Measurements from ENCODE around the gene GABRE. TPM values are rescaled to one million over a fixed set of nuclear protein-coding genes. Genes with fewer than 3 reads are reported as not detected.

GABRE gene
- total RNA-seq, 6 experiments from 2014 or later: 1.2 to 8.4 (median 5.5) TPM

- Histone ChIP-seq H3K9me3 (no peaks in the 10 kb centered on the region), H3K27ac (no peak overlapping the region), H3K4me1 (no peaks in the 10 kb centered on the region), H3K36me3 (no peaks in the 10 kb centered on the region), H3K4me3 (no peak overlapping the region), H3K27me3 (no peaks in the 10 kb centered on the region)
- 45% methylated on average over 5 of the region's 5 CpGs for WGBS (ENCODE audit: insufficient coverage, low coverage, low lambda C conversion rate, missing lambda C conversion rate)
- TF ChIP-seq POLR2A (IDR thresholded peaks at IDR 0.05) (no peak), CTCF (IDR thresholded peaks at IDR 0.05) (no peak)
- ATAC-seq (no peak), DNase-seq (no peak)
- intact Hi-C loops (cut with DNase I): no loop called here
Measured at GRCh38 chrX:151996347-151996746, 21.9 kb upstream of the GABRE start.

- TF ChIP-seq POLR2A (IDR thresholded peaks at IDR 0.05) (no peak), CTCF (IDR thresholded peaks at IDR 0.05) (no peak)
- 33% methylated on average over 3 of the region's 3 CpGs for WGBS (ENCODE audit: insufficient coverage, low coverage, low lambda C conversion rate, missing lambda C conversion rate)
- no peak for ATAC-seq
Measured at GRCh38 chrX:151994476-151994875, 20.0 kb upstream of the GABRE start.

GRCh38 chrX:151988706-151989299 lies 14.3 kb upstream of the GABRE start:
- 39% methylated on average over 3 of the region's 3 CpGs for WGBS (ENCODE audit: insufficient coverage, low coverage, low lambda C conversion rate, missing lambda C conversion rate)

More at GRCh38 chrX:151994476-151994875, 20.0 kb upstream of the GABRE start:
- intact Hi-C loops (cut with DNase I): no loop called here
- Histone ChIP-seq H3K4me1 (no peaks in the 10 kb centered on the region), H3K4me3 (no peak overlapping the region), H3K36me3 (no peaks in the 10 kb centered on the region), H3K9me3 (no peaks in the 10 kb centered on the region), H3K27me3 (no peaks in the 10 kb centered on the region), H3K27ac (no peak overlapping the region)
- no peak for DNase-seq

GRCh38 chrX:151987108-151987507 lies 12.6 kb upstream of the GABRE start:
- intact Hi-C loops (cut with DNase I): no loop called here
- TF ChIP-seq CTCF (IDR thresholded peaks at IDR 0.05) (no peak), POLR2A (IDR thresholded peaks at IDR 0.05) (no peak)
- ATAC-seq (no peak), DNase-seq (no peak)
- Histone ChIP-seq H3K27ac (no peak overlapping the region), H3K27me3 (no peaks in the 10 kb centered on the region), H3K36me3 (no peaks in the 10 kb centered on the region), H3K4me3 (no peak overlapping the region), H3K9me3 (no peaks in the 10 kb centered on the region), H3K4me1 (no peaks in the 10 kb centered on the region)
- WGBS (ENCODE audit: insufficient coverage, low coverage, low lambda C conversion rate, missing lambda C conversion rate): 49% methylated on average over 4 of the region's 4 CpGs

More at GRCh38 chrX:151988706-151989299, 14.3 kb upstream of the GABRE start:
- Histone ChIP-seq H3K9me3 (no peaks in the 10 kb centered on the region), H3K27ac (no peak overlapping the region), H3K36me3 (no peaks in the 10 kb centered on the region), H3K4me3 (no peak overlapping the region), H3K4me1 (no peaks in the 10 kb centered on the region), H3K27me3 (no peaks in the 10 kb centered on the region)
- DNase-seq: no peak
- ATAC-seq: no peak
- TF ChIP-seq CTCF (IDR thresholded peaks at IDR 0.05): no peak
- TF ChIP-seq POLR2A (IDR thresholded peaks at IDR 0.05): no peak
- intact Hi-C loops (cut with DNase I): no loop called here
